Measurements from ENCODE around the gene AHNAK2.
"Not testable (repeated sequence)": the region's sequence is repeated elsewhere in the genome, so short reads cannot be mapped to it uniquely, and the experiment has no call there.

The AHNAK2 gene

DNA sequence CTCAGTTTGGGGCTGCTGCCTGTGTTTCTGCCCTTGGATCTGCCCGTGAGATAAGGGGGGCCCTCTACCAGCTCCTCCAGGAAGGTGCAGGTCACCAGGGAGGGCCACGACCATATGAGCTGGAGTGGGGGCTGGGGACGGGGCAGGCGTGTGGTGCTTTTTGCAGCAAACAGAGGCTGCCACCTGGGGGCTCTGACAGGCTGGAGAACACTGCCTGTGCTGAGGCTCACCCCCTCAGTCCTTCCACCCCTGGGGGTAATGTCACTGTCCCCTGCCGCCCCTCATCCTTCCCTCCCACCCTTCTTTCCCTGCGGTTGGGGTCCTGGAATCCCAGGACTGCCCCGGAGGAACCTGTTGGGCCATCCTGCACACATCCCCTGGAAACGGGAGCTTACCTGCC lies 50.3 kb downstream of the AHNAK2 start:
- no peaks in the 10 kb centered on the region for H3K9me3 Mint-ChIP-seq
- peaks cover 6% of the 10 kb centered on the region for H3K4me1 Mint-ChIP-seq (ENCODE audit: low read depth)
- peak; percentile 23 for DNase-seq
- peaks cover 19% of the 10 kb centered on the region for H3K27me3 Mint-ChIP-seq
- H3K36me3 Mint-ChIP-seq (ENCODE audit: low read depth), result no peaks in the 10 kb centered on the region
- no peak overlapping the region for H3K27ac Mint-ChIP-seq
- no peak overlapping the region for H3K4me3 Mint-ChIP-seq

DNA sequence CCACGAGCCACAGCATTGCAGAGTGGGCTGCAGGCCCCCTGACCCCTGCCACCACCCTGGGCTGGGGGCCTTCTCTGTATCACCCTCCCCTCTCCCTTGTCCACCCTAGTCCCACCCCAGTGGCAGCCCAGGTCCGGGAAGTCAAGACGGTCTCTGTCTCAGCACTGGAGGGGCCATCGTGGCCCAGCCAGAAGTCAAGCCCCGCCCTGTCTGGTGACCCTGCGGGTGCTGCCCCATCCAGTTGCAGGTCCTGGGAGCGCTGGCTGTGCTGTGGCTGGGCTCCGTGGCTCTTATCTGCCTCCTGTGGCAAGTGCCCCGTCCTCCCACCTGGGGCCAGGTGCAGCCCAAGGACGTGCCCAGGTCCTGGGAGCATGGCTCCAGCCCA lies 50.8 kb downstream of the AHNAK2 start:
- no peaks in the 10 kb centered on the region for H3K9me3 Mint-ChIP-seq
- no peak overlapping the region for H3K4me3 Mint-ChIP-seq
- H3K4me1 Mint-ChIP-seq (ENCODE audit: low read depth), result peaks cover 6% of the 10 kb centered on the region

DNA sequence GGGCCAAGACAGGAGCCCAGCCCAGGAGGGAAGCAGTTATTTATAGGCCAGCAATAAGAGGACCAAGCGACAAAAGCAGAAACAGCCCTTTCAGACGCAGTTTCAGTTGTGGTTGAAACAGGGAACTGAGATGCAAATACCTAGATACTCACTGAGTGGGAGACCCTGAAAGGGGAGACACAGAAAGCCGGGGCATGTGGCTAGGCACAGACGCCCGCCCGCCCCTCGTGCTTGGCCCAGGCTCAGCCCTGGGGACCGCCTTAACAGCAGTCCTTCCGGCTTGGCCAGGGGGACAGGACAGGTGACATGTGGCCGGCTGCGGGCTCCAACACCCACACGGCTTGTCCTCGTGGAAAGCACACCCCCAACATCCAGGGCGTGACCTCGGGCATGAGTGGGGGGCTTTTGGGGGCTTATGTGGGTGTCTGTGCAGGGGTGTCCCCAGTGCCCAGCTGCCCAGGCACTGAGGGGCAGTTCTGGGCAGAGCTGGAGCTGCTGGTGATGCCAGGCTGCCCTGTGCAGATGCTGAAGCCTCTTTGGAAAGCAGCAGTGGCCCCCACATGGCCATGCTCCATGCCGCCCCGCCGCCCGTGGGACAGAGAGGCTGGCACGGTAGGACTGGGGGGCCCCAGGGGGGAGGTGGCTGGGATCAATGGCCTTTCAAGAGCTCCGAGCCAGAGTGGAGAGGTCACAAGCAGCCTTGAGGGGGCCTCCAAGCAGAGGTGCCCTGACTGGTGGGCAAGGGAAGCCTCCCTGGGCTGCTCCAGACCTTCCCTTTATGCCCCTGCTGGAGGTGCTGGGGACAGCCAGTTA lies 51.3 kb downstream of the AHNAK2 start:
- Mint-ChIP-seq H3K27ac (no peak overlapping the region), H3K27me3 (peaks cover 19% of the 10 kb centered on the region), H3K4me1 (ENCODE audit: low read depth) (peaks cover 6% of the 10 kb centered on the region), H3K4me3 (no peak overlapping the region), H3K9me3 (no peaks in the 10 kb centered on the region), H3K36me3 (ENCODE audit: low read depth) (no peaks in the 10 kb centered on the region)
- peak; percentile 35 for DNase-seq

More for the DNA sequence above, 50.8 kb downstream of the AHNAK2 start:
- no peak overlapping the region for H3K27ac Mint-ChIP-seq
- no peaks in the 10 kb centered on the region for H3K36me3 Mint-ChIP-seq (ENCODE audit: low read depth)
- peaks cover 19% of the 10 kb centered on the region for H3K27me3 Mint-ChIP-seq
- DNase-seq, result peak; percentile 30

DNA sequence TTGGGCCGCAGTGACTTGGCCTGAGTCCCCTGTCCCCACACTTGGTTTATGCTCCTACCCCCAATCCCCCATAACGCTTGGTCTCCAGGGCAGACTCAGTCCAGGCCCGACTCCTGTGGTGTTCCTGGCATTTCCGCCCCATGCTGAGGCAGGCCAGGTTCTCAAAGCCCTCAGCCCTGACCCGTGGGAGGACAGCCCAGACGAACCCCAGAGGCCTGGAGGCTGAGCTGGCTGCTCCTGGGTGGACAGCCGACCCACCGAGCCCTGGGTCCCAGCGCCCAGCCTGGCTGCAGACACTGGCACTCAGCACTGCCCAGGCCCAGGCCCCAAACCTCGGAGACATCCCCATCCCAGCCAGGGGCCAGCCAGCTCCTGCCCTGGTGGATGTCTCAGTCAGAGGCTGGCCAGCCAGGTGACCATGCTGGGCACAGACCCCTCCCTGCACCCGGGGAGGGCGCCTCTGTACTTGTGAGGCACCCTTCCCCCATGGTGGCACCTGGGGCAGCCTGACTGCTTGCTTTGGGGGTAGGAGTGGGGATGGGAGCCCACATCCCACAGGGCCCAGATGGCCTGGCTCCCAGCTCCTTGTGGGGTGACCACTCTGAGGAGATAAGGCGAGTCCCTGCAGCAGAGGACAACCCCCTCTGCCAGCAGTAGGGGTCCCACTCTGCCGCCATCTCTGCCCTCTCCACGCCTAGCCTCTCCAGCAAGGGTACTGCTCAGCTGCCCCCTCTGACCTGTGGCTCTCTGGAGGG lies 52.1 kb downstream of the AHNAK2 start:
- no peak for DNase-seq
- Mint-ChIP-seq H3K36me3 (ENCODE audit: low read depth) (no peaks in the 10 kb centered on the region), H3K4me3 (no peak overlapping the region), H3K27ac (no peak overlapping the region), H3K4me1 (ENCODE audit: low read depth) (peaks cover 6% of the 10 kb centered on the region), H3K9me3 (no peaks in the 10 kb centered on the region), H3K27me3 (peaks cover 21% of the 10 kb centered on the region)

DNA sequence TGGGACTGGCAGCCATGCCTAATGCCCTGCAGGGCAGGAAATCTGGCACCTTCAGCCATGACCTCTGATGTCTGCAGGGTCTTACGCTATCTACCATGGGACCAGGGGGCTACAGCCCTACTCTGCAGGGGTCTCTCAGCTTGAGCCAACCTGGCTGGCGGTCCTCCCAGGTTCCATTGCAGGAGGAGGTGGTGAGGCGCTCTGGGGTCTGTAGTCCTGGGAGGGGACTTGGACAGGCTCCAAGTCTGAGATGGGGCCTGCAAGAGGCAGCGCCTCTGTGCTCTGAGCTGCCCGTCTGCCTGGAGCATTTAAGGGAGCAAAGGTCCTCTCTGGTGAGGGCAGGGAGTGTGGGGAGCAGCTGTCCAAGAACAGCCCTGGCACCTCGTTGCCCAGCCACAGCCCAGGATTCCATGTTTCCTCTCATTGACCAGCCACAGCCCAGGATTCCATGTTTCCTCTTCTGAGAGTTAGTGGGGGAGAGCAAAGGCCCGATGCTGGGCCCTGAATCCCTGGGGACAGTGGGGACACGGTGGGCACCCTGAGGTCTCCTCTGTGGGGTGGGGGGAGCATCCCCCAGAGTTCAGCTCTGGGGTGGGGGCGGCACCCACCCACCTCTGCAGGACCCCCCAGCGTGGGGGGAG lies 52.8 kb downstream of the AHNAK2 start:
- no peaks in the 10 kb centered on the region for H3K36me3 Mint-ChIP-seq (ENCODE audit: low read depth)
- no peak overlapping the region for H3K4me3 Mint-ChIP-seq
- H3K4me1 Mint-ChIP-seq (ENCODE audit: low read depth), result peaks cover 6% of the 10 kb centered on the region
- H3K27ac Mint-ChIP-seq, result no peak overlapping the region
- no peaks in the 10 kb centered on the region for H3K9me3 Mint-ChIP-seq
- peaks cover 21% of the 10 kb centered on the region for H3K27me3 Mint-ChIP-seq
- DNase-seq, result peak; percentile 23

DNA sequence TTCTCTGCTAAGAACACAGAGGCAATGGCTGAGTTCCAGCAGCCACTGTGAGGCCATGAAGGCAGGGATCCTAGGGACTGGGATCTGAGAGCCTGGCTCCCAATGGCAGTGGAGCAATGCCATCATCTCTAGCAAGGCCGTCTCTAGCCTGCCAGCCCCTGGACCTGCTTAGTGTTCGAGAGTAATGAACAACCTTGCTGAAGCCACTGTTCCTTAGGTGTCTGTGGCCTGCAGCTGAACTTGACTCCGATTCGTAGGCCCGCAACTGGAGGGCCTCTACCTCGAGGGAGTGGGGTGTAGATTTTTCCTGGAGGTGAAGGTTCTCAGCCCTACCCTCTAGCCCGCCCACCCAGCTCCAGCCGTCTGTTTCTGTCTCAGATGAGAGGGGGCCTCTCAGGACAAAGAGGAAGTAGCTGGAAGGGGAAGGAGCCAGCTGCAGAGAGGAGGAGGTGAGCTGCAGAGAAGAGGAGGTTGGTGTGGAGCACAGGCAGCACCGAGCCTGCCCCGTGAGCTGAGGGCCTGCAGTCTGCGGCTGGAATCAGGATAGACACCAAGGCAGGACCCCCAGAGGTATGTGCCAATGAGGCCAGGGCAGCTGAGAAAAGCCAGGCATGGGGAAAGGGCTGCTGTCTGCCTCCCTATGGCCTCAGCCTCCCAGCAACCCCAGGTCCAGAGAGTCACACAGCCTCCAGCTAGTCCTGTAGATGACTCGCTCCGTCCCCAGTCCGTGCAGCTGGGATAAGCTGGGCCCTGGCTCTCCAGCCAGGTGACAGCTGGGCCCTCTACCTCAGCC lies 53.6 kb downstream of the AHNAK2 start, which contains the start of gene PLD4:
TSS of gene PLD4 (plus strand) at position 459 of the 793 bp plus-strand sequence. CDS start 2,262 bp downstream, outside the sequence.
- DNase-seq, result no peak
- Mint-ChIP-seq H3K4me1 (ENCODE audit: low read depth) (peaks cover 6% of the 10 kb centered on the region), H3K27ac (no peak within 1 kb of the TSS), H3K9me3 (no peaks in the 10 kb centered on the region), H3K27me3 (peaks cover 21% of the 10 kb centered on the region), H3K4me3 (no peak within 1 kb of the TSS), H3K36me3 (ENCODE audit: low read depth) (no peaks in the 10 kb centered on the region)

DNA sequence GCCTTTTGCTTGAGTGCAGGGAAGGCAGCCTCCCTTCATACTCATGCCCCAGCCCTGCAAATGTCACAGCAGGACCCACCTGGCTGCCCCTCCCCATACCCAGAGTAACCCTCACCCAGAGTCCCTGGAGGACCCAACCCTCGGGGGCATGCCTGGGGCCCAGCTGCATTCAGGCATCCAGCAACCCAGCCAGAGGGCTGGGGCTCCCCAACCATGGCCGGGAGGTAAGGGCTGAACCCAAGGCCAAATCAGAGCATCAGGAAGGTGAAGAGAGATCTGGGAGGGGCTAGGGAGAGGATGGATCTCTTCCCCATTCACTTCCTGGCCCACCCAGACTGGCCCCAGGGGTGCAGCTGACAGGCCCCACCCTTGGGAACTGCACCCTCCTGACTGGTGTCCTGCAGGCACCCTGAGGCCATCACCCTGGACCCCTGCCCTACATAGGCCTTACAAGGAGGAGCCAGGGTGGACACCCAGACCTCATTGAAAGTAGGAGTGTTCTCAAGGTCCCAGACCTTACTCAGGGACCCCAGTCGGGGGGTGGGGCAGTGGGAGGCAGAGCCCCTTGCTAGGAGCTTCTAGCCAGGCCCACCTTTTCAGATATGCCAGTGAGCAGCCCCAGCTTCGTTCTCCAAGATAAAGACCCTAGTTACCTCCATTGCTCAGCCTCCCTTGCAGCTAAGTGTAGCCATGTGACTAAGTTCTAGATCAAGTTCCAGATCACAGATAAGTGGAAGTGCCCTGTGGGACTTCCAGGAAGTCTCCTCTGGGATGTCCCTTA lies 54.3 kb downstream of the AHNAK2 start:
- DNase-seq, result no peak
- H3K9me3 Mint-ChIP-seq, result no peaks in the 10 kb centered on the region
- H3K27ac Mint-ChIP-seq, result no peak overlapping the region
- H3K4me1 Mint-ChIP-seq (ENCODE audit: low read depth), result peaks cover 6% of the 10 kb centered on the region
- H3K27me3 Mint-ChIP-seq, result peaks cover 16% of the 10 kb centered on the region
- no peaks in the 10 kb centered on the region for H3K36me3 Mint-ChIP-seq (ENCODE audit: low read depth)
- no peak overlapping the region for H3K4me3 Mint-ChIP-seq

DNA sequence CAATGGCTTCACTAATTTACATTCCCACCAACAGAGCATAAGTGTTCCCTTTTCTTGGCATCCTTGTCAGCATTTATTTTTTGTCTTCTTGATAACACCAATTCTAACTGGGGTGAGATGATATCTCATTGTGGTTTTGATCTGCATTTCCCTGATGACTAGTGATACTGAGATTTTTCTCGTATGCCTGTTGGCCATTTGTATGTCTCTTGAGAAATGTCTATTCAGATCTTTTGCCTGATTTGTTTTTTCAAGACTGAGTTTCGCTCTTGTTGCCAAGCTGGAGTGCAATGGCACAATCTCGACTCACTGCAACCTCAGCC lies 58.2 kb downstream of the AHNAK2 start:
- DNase-seq, result no peak
- Mint-ChIP-seq H3K36me3 (ENCODE audit: low read depth) (no peaks in the 10 kb centered on the region), H3K9me3 (no peaks in the 10 kb centered on the region), H3K4me3 (no peak overlapping the region), H3K27me3 (peaks cover 4% of the 10 kb centered on the region), H3K27ac (no peak overlapping the region), H3K4me1 (ENCODE audit: low read depth) (no peaks in the 10 kb centered on the region)

DNA sequence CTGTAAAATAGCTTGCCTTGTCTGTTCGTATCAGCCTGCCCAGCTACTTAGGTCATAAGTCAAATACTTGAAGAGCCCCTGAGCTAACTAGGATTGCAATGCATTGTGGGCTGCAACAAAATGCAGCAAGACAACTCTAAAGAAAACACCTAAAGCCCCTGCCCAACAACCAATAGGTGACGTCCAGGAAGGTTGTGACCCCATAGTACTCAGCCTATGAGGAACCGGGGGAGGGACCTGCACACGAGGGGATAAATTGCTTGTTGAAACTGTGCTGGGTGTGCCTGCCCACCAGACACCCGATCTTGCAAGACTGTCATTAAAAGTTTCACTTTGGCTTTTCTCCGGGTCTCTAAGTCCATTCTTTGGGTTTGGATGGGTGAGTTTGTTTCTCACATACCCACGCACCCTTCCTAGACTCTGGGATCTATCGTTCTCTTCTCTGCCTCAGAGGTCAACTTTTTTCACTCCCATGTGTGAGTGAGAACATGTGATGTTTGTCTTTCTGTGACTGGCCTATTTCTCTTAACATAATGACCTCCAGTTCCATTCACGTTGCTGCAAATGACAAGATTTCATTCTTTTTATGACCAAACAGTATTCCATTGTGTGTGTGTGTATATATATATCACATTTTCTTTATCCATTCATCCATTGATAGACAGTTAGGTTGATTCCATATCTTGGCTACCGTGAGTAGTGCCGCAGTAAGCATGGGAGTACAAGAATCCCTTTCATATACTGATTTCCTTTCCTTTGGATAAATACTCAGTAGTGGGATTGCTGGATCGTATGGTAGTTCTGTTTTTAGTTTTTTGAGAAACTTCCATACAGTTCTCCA lies 58.8 kb downstream of the AHNAK2 start:
- H3K4me1 Mint-ChIP-seq (ENCODE audit: low read depth); H3K27ac Mint-ChIP-seq; H3K27me3 Mint-ChIP-seq; DNase-seq; H3K36me3 Mint-ChIP-seq (ENCODE audit: low read depth); H3K4me3 Mint-ChIP-seq; H3K9me3 Mint-ChIP-seq: not testable (repeated sequence)

DNA sequence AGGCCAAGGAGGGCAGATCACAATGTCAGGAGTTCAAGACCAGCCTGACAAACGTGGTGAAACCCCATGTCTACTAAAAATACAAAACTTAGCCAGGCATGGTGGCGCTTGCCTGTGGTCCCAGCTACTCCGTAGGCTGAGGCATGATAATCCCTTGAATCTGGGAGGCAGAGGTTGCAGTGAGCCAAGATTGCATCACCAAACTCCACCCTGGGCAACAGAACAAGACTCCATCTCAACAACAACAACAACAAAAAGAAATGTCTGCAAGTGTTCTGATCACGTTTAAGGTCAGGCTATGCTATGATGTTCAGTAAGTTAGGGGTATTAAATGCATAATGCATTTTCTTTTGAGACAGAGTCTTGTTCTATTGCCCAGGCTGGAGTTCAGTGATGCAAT lies 60.2 kb downstream of the AHNAK2 start:
- Mint-ChIP-seq H3K27ac (no peak overlapping the region), H3K9me3 (no peaks in the 10 kb centered on the region), H3K36me3 (ENCODE audit: low read depth) (no peaks in the 10 kb centered on the region), H3K4me3 (no peak overlapping the region), H3K4me1 (ENCODE audit: low read depth) (no peaks in the 10 kb centered on the region), H3K27me3 (peaks cover 9% of the 10 kb centered on the region)
- no peak for DNase-seq

DNA sequence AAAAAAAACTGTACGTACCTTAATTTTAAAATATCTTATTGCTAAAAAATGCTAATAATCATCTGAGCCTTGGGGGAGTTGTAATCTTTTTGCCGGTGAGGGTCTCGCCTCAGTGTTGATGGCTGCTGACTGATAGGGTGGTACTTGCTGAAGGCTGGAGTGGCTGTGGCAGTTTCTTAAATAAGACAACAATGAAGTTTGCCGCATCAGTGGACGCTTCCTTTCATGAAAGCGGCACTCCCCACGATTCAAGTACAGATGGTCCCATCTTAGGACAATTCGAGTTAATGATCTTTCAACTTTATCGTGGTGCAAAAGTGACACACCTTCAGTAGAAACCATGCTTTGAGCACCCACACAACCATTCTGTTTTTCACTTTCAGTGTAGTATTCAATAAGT lies 61.1 kb downstream of the AHNAK2 start:
- Mint-ChIP-seq H3K9me3 (peaks cover under 1% of the 10 kb centered on the region), H3K4me3 (no peak overlapping the region), H3K4me1 (ENCODE audit: low read depth) (no peaks in the 10 kb centered on the region), H3K27ac (no peak overlapping the region), H3K36me3 (ENCODE audit: low read depth) (no peaks in the 10 kb centered on the region), H3K27me3 (peaks cover 11% of the 10 kb centered on the region)
- no peak for DNase-seq

DNA sequence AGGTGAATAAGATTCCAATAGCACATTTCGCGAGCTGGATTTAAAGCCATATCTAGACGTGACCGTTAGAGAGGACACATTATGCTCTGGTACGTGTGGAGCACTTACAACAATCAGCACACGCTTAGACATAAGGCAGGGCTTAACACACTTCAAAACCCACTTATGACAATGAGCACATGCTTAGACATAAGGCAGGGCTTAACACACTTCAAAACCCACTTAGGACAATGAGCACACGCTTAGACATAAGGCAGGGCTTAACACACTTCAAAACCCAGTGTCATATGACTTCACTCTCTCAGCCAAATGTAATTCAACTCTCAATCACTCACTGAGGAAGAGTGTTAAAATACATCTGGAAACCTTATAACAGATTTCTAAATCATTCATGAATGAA lies 64.7 kb downstream of the AHNAK2 start:
- Mint-ChIP-seq H3K27ac (no peak overlapping the region), H3K9me3 (peaks cover 9% of the 10 kb centered on the region), H3K27me3 (peaks cover 28% of the 10 kb centered on the region), H3K4me1 (ENCODE audit: low read depth) (no peaks in the 10 kb centered on the region), H3K4me3 (no peak overlapping the region), H3K36me3 (ENCODE audit: low read depth) (no peaks in the 10 kb centered on the region)
- DNase-seq, result no peak

DNA sequence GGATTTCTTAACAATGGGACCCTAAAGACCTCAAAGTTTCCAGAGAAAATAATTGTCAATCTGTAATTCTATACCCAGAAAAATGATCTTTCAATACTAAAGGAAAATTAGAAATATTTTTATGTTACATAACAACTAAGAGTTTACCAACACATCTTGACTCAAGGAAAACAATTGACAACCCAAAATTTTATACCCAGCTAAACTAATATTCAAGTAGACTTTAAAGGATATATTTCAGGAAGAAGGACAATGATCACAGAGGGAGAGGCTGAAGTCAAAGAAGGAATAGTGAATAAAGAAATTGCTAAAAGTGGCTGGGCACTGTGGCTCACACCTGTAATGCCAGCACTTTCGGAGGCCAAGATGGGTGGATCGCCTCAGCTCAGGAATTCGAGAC lies 66.1 kb downstream of the AHNAK2 start:
- H3K27ac Mint-ChIP-seq, result no peak overlapping the region
- H3K4me3 Mint-ChIP-seq, result no peak overlapping the region
- no peaks in the 10 kb centered on the region for H3K4me1 Mint-ChIP-seq (ENCODE audit: low read depth)
- DNase-seq, result no peak
- H3K36me3 Mint-ChIP-seq (ENCODE audit: low read depth), result no peaks in the 10 kb centered on the region
- H3K27me3 Mint-ChIP-seq, result peaks cover 34% of the 10 kb centered on the region
- H3K9me3 Mint-ChIP-seq, result peaks cover 9% of the 10 kb centered on the region
